Islet of Langerhans (tissue), 1 donor: ENCODE results near the gene TRPM3.

Experiments
- FAIRE-seq: peaks from one replicate; lab custom pipeline; 2011; peaks lifted over from hg19 to GRCh38; lab: Jason Lieb, UNC

Gene TRPM3

GRCh38 chr9:71121275-71122021 lies at the start of gene TRPM3:
Gene TRPM3, minus strand, starts transcription at chr9:71121621. Its CDS starts 267 bp downstream, at chr9:71121354.
- FAIRE-seq, result no peak

GRCh38 chr9:71168418-71168817 lies 47.0 kb upstream of the TRPM3 start:
- no peak for FAIRE-seq

GRCh38 chr9:71162126-71162525 lies 40.7 kb upstream of the TRPM3 start:
- FAIRE-seq, result no peak

GRCh38 chr9:71157731-71158130 lies 36.3 kb upstream of the TRPM3 start:
- FAIRE-seq, result no peak

GRCh38 chr9:71147368-71147767 lies 25.9 kb upstream of the TRPM3 start:
- FAIRE-seq, result no peak

GRCh38 chr9:71146511-71146910 lies 25.1 kb upstream of the TRPM3 start:
- FAIRE-seq, result no peak

GRCh38 chr9:71145179-71145578 lies 23.8 kb upstream of the TRPM3 start:
- no peak for FAIRE-seq

GRCh38 chr9:71144495-71144894 lies 23.1 kb upstream of the TRPM3 start:
- FAIRE-seq, result peak; percentile 65

- FAIRE-seq, result no peak
Measured at GRCh38 chr9:71136696-71137095, 15.3 kb upstream of the TRPM3 start.

GRCh38 chr9:71131145-71131544 lies 9.7 kb upstream of the TRPM3 start:
- FAIRE-seq, result no peak

GRCh38 chr9:71130521-71130920 lies 9.1 kb upstream of the TRPM3 start:
- FAIRE-seq, result no peak

- no peak for FAIRE-seq
Measured at GRCh38 chr9:71128796-71129195, 7.4 kb upstream of the TRPM3 start.

GRCh38 chr9:71127301-71127700 lies 5.9 kb upstream of the TRPM3 start:
- FAIRE-seq, result no peak

GRCh38 chr9:71122421-71122820 lies 1.0 kb upstream of the TRPM3 start:
- FAIRE-seq, result no peak

GRCh38 chr9:71122022-71122275 lies 528 bp upstream of the TRPM3 start:
- FAIRE-seq, result no peak

GRCh38 chr9:71120501-71121247 lies 747 bp downstream of the TRPM3 start:
- no peak for FAIRE-seq

GRCh38 chr9:71119746-71120145 lies 1.7 kb downstream of the TRPM3 start:
- no peak for FAIRE-seq

GRCh38 chr9:71118324-71118723 lies 3.1 kb downstream of the TRPM3 start:
- FAIRE-seq, result no peak

GRCh38 chr9:71115448-71115975 lies 5.9 kb downstream of the TRPM3 start:
- no peak for FAIRE-seq

- no peak for FAIRE-seq
Measured at GRCh38 chr9:71112866-71113265, 8.6 kb downstream of the TRPM3 start.

- FAIRE-seq, result no peak
Measured at GRCh38 chr9:71108937-71109336, 12.5 kb downstream of the TRPM3 start.

GRCh38 chr9:71106992-71107391 lies 14.4 kb downstream of the TRPM3 start:
- FAIRE-seq, result no peak

- no peak for FAIRE-seq
Measured at GRCh38 chr9:71105192-71105591, 16.2 kb downstream of the TRPM3 start.

GRCh38 chr9:71098801-71099200 lies 22.6 kb downstream of the TRPM3 start:
- no peak for FAIRE-seq
